HAP-1 (cell line): ENCODE data around the gene PTPRK.

Experiments
- DNase-seq, 2 experiments: peaks; one replicate each; pipeline ENCODE4 v3.0.0-alpha.2; 2016 to 2020; ENCODE audit warnings: low spot score in 2 of 2
- H3K27me3 ChIP-seq: fragments of 250-450 bp; sonication (Bioruptor Pico); 2 replicates; pipeline ENCODE4 v1.5.1; 2020; ENCODE audit warnings: low read depth, mild to moderate bottlenecking, moderate library complexity
- H3K36me3 ChIP-seq: fragments of 250-450 bp; sonication (Bioruptor Pico); replicated peaks from 2 replicates; pipeline ENCODE4 v1.5.1; 2020; ENCODE audit warnings: mild to moderate bottlenecking
- H3K4me1 ChIP-seq: fragments of 250-450 bp; sonication (Bioruptor Pico); 2 replicates; pipeline ENCODE4 v1.5.1; 2020; ENCODE audit warnings: mild to moderate bottlenecking
- H3K4me3 ChIP-seq: fragments of 250-450 bp; sonication (Bioruptor Pico); 2 replicates; pipeline ENCODE4 v1.5.1; 2020; ENCODE audit warnings: mild to moderate bottlenecking, moderate library complexity
- H3K9me3 ChIP-seq: fragments of 250-450 bp; sonication (Bioruptor Pico); 2 replicates; pipeline ENCODE4 v1.5.1; 2020; ENCODE audit warnings: mild to moderate bottlenecking, moderate library complexity
- in situ Hi-C: fragments of 300-500 bp; cut with MboI; formaldehyde crosslinking; loops from 3 replicates; pipeline ENCODE4 v1.14.3; 2020; ENCODE audit warnings: low sequenced_read_pairs, inconsistent platforms, mixed read lengths

Gene PTPRK

GRCh38 chr6:128339635-128340450 lies 180.6 kb downstream of the PTPRK start:
- no peak overlapping the region for H3K4me3 ChIP-seq
- H3K4me1 ChIP-seq = no peaks in the 10 kb centered on the region; the same call in 1 of the 2 replicates
- DNase-seq = no peak
- no peaks in the 10 kb centered on the region for H3K36me3 ChIP-seq
- in situ Hi-C loops = loop anchor here (25.0 kb wide), 1 partner anchor 603 kb away; no protein-coding TSS in a partner anchor
- no peaks in the 10 kb centered on the region for H3K27me3 ChIP-seq
- H3K9me3 ChIP-seq = no peaks in the 10 kb centered on the region

GRCh38 chr6:128337619-128338018 lies 182.8 kb downstream of the PTPRK start:
- Histone ChIP-seq H3K4me1 (no peaks in the 10 kb centered on the region; the same call in 1 of the 2 replicates), H3K36me3 (no peaks in the 10 kb centered on the region), H3K27me3 (no peaks in the 10 kb centered on the region), H3K4me3 (no peak overlapping the region), H3K9me3 (no peaks in the 10 kb centered on the region)
- DNase-seq = no peak
- in situ Hi-C loops = loop anchor here (25.0 kb wide), 1 partner anchor 600 kb away; no protein-coding TSS in a partner anchor

- in situ Hi-C loops = loop anchor here (25.0 kb wide), 1 partner anchor 599 kb away; no protein-coding TSS in a partner anchor
- H3K4me3 ChIP-seq = no peak overlapping the region
- H3K27me3 ChIP-seq = no peaks in the 10 kb centered on the region
- H3K4me1 ChIP-seq = no peaks in the 10 kb centered on the region; the same call in 1 of the 2 replicates
- DNase-seq = no peak
- no peaks in the 10 kb centered on the region for H3K9me3 ChIP-seq
- no peaks in the 10 kb centered on the region for H3K36me3 ChIP-seq
These were observed 183.8 kb downstream of the PTPRK start for GRCh38 chr6:128336436-128337095.

- in situ Hi-C loops = loop anchor here (25.0 kb wide), 1 partner anchor 599 kb away; no protein-coding TSS in a partner anchor
- DNase-seq = no peak
- no peaks in the 10 kb centered on the region for H3K27me3 ChIP-seq
- H3K9me3 ChIP-seq = no peaks in the 10 kb centered on the region
- H3K4me1 ChIP-seq = no peaks in the 10 kb centered on the region; the same call in 1 of the 2 replicates
- H3K4me3 ChIP-seq = no peak overlapping the region
- no peaks in the 10 kb centered on the region for H3K36me3 ChIP-seq
These were observed 184.4 kb downstream of the PTPRK start for GRCh38 chr6:128335963-128336362.

GRCh38 chr6:128333581-128334223 lies 186.7 kb downstream of the PTPRK start:
- Histone ChIP-seq H3K36me3 (no peaks in the 10 kb centered on the region), H3K27me3 (no peaks in the 10 kb centered on the region), H3K4me3 (no peak overlapping the region), H3K4me1 (no peaks in the 10 kb centered on the region; the same call in 1 of the 2 replicates), H3K9me3 (no peaks in the 10 kb centered on the region)
- in situ Hi-C loops = loop anchor here (25.0 kb wide), 1 partner anchor 596 kb away; no protein-coding TSS in a partner anchor
- DNase-seq = no peak

GRCh38 chr6:128327890-128328289 lies 192.5 kb downstream of the PTPRK start:
- no peaks in the 10 kb centered on the region for H3K4me1 ChIP-seq
- no peaks in the 10 kb centered on the region for H3K36me3 ChIP-seq
- peak; percentile 14 to 19 for DNase-seq
- in situ Hi-C loops = loop anchor here (25.0 kb wide), 1 partner anchor 591 kb away; no protein-coding TSS in a partner anchor
- no peaks in the 10 kb centered on the region for H3K9me3 ChIP-seq
- H3K4me3 ChIP-seq = no peak overlapping the region
- H3K27me3 ChIP-seq = no peaks in the 10 kb centered on the region

- in situ Hi-C loops = no loop called here
- H3K9me3 ChIP-seq = no peaks in the 10 kb centered on the region
- H3K4me1 ChIP-seq = peaks cover 6% of the 10 kb centered on the region; the same call in 1 of the 2 replicates
- H3K27me3 ChIP-seq = no peaks in the 10 kb centered on the region
- no peak overlapping the region for H3K4me3 ChIP-seq
- DNase-seq = no peak
- no peaks in the 10 kb centered on the region for H3K36me3 ChIP-seq
These were observed 197.4 kb downstream of the PTPRK start for GRCh38 chr6:128323011-128323410.

GRCh38 chr6:128319946-128320345 lies 200.5 kb downstream of the PTPRK start:
- Histone ChIP-seq H3K9me3 (no peaks in the 10 kb centered on the region), H3K4me3 (no peak overlapping the region)

GRCh38 chr6:128319157-128319556 lies 201.2 kb downstream of the PTPRK start:
- H3K9me3 ChIP-seq = no peaks in the 10 kb centered on the region
- H3K4me3 ChIP-seq = no peak overlapping the region
- in situ Hi-C loops = no loop called here
- H3K36me3 ChIP-seq = no peaks in the 10 kb centered on the region
- no peaks in the 10 kb centered on the region for H3K27me3 ChIP-seq
- H3K4me1 ChIP-seq = peaks cover 17% of the 10 kb centered on the region
- DNase-seq = no peak

More at GRCh38 chr6:128319946-128320345, 200.5 kb downstream of the PTPRK start:
- in situ Hi-C loops = no loop called here
- no peaks in the 10 kb centered on the region for H3K27me3 ChIP-seq
- H3K4me1 ChIP-seq = peaks cover 17% of the 10 kb centered on the region
- peak; percentile 18 to 52 for DNase-seq
- H3K36me3 ChIP-seq = no peaks in the 10 kb centered on the region

- in situ Hi-C loops = no loop called here
- peak; percentile 13 to 70 for DNase-seq
- H3K4me3 ChIP-seq = no peak overlapping the region
- no peaks in the 10 kb centered on the region for H3K9me3 ChIP-seq
- H3K36me3 ChIP-seq = no peaks in the 10 kb centered on the region
- no peaks in the 10 kb centered on the region for H3K27me3 ChIP-seq
- peaks cover 21% of the 10 kb centered on the region for H3K4me1 ChIP-seq
These were observed 204.0 kb downstream of the PTPRK start for GRCh38 chr6:128316258-128316929.

GRCh38 chr6:128314190-128314589 lies 206.2 kb downstream of the PTPRK start:
- Histone ChIP-seq H3K9me3 (no peaks in the 10 kb centered on the region), H3K4me3 (no peak overlapping the region), H3K4me1 (peaks cover 15% of the 10 kb centered on the region), H3K36me3 (no peaks in the 10 kb centered on the region), H3K27me3 (no peaks in the 10 kb centered on the region)
- in situ Hi-C loops = no loop called here
- DNase-seq = no peak

GRCh38 chr6:128311944-128312570 lies 208.3 kb downstream of the PTPRK start:
- Histone ChIP-seq H3K4me3 (no peak overlapping the region), H3K9me3 (no peaks in the 10 kb centered on the region), H3K36me3 (no peaks in the 10 kb centered on the region), H3K4me1 (peaks cover 14% of the 10 kb centered on the region), H3K27me3 (no peaks in the 10 kb centered on the region)
- in situ Hi-C loops = no loop called here
- DNase-seq = no peak

- H3K4me1 ChIP-seq = peaks cover 4% of the 10 kb centered on the region
- DNase-seq = no peak
- H3K4me3 ChIP-seq = no peak overlapping the region
- no peaks in the 10 kb centered on the region for H3K27me3 ChIP-seq
- no peaks in the 10 kb centered on the region for H3K36me3 ChIP-seq
- no peaks in the 10 kb centered on the region for H3K9me3 ChIP-seq
- in situ Hi-C loops = no loop called here
These were observed 209.9 kb downstream of the PTPRK start for GRCh38 chr6:128310451-128310850.
